H1 (cell line): ENCODE data around the gene CSNK1D. TPM values are rescaled to one million over a fixed set of nuclear protein-coding genes. Genes with fewer than 3 reads are reported as not detected.

Source experiments
- CTCF ChIA-PET: fragments of 300-600 bp; sonication (Branson Sonifier 250); formaldehyde crosslinking; loops from one replicate; lab custom pipeline; 2021; ENCODE audit not compliant: partially characterized antibody; lab: Charles Lee
- POLR2A ChIA-PET: fragments of 300-600 bp; sonication (Branson Sonifier 250); formaldehyde crosslinking; loops from one replicate; lab custom pipeline; 2021; ENCODE audit warnings: inconsistent platforms; ENCODE audit not compliant: partially characterized antibody; lab: Charles Lee
- DNase-seq, 2 experiments: peaks; one replicate each; pipeline versions ENCODE4 v3.0.0 to v3.0.0-alpha.2; 2010 to 2022; ENCODE audit warnings: low spot score in 2 of 2, low read depth in 1 of 2, mixed read lengths in 1 of 2
- FAIRE-seq: peaks from 2 replicates; lab custom pipeline; 2011; peaks lifted over from hg19 to GRCh38; lab: Jason Lieb, UNC
- H2AFZ ChIP-seq: 2 replicates; pipeline ENCODE4 v1.8.1; 2012; ENCODE audit warnings: low read length, inconsistent platforms
- H2AK5ac ChIP-seq: 2 replicates; pipeline ENCODE4 v1.6.1; 2013; ENCODE audit warnings: low read depth, low read length
- H2BK120ac ChIP-seq: replicated peaks from 2 replicates; pipeline ENCODE3; 2013; ENCODE audit warnings: low read depth, low read length, inconsistent platforms
- H2BK12ac ChIP-seq: 2 replicates; pipeline ENCODE4 v1.6.1; 2013; ENCODE audit warnings: low read depth, low read length
- H2BK15ac ChIP-seq: 2 replicates; pipeline ENCODE4 v1.6.1; 2013; ENCODE audit warnings: low read length
- H2BK20ac ChIP-seq: 2 replicates; pipeline ENCODE4 v1.6.1; 2013; ENCODE audit warnings: low read length
- H2BK5ac ChIP-seq: 2 replicates; pipeline ENCODE4 v1.6.1; 2013; ENCODE audit warnings: low read depth, low read length
- H3K14ac ChIP-seq: 2 replicates; pipeline ENCODE4 v1.6.1; 2013; ENCODE audit warnings: inconsistent platforms; ENCODE audit not compliant: insufficient read length
- H3K18ac ChIP-seq: 2 replicates; pipeline ENCODE4 v1.6.1; 2013; ENCODE audit warnings: low read length; ENCODE audit errors: extremely low read depth
- H3K23ac ChIP-seq: 2 replicates; pipeline ENCODE4 v1.6.1; 2013; ENCODE audit warnings: inconsistent platforms; ENCODE audit not compliant: insufficient read length
- H3K23me2 ChIP-seq: 2 replicates; pipeline ENCODE4 v1.6.1; 2013; ENCODE audit warnings: low read depth, low read length
- H3K27ac ChIP-seq: 2 replicates; pipeline ENCODE4 v1.6.1; 2011; ENCODE audit warnings: low read depth, low read length, inconsistent platforms
- H3K27me3 ChIP-seq, 4 experiments: replicated peaks in 1 of 4; 1 replicate in 1 of 4; 2 replicates in 3 of 4; pipeline versions ENCODE4 v1.6.1 to v1.8.1; 2011 to 2013; ENCODE audit warnings: low read length in 3 of 4, mild to moderate bottlenecking in 3 of 4, inconsistent platforms in 2 of 4, mixed read lengths in 2 of 4, moderate library complexity in 1 of 4; ENCODE audit not compliant: control insufficient read depth in 3 of 4, insufficient read depth in 3 of 4; ENCODE audit errors: extremely low read depth in 1 of 4
- H3K36me3 ChIP-seq, 4 experiments: 2 replicates each; pipeline versions ENCODE4 v1.6.1 to v1.8.1; 2011 to 2013; ENCODE audit warnings: mild to moderate bottlenecking in 4 of 4, low read length in 3 of 4, moderate library complexity in 2 of 4, control low read depth in 1 of 4, inconsistent platforms in 1 of 4; ENCODE audit not compliant: insufficient read depth in 4 of 4, control insufficient read depth in 2 of 4
- H3K4ac ChIP-seq: replicated peaks from 2 replicates; pipeline ENCODE3; 2013; ENCODE audit warnings: low read length, low read depth, mixed read lengths, inconsistent platforms; ENCODE audit not compliant: insufficient read length
- H3K4me1 ChIP-seq, 4 experiments: replicated peaks in 1 of 4; 1 replicate in 1 of 4; 2 replicates in 3 of 4; pipeline versions ENCODE4 v1.6.1 to v1.8.1; 2011 to 2013; ENCODE audit warnings: low read length in 3 of 4, inconsistent platforms in 2 of 4, mixed read lengths in 1 of 4; ENCODE audit not compliant: insufficient read depth in 4 of 4, control insufficient read depth in 3 of 4
- H3K4me2 ChIP-seq, 2 experiments: 2 replicates each; pipeline versions ENCODE4 v1.6.1 to v1.8.1; 2011 to 2013; ENCODE audit warnings: low read depth in 2 of 2, low read length in 2 of 2, control low read depth in 1 of 2, inconsistent platforms in 1 of 2, mild to moderate bottlenecking in 1 of 2; ENCODE audit not compliant: insufficient read depth in 1 of 2
- H3K4me3 ChIP-seq, 4 experiments: fragments of 200-600, 300-600 bp in 1 of 4; sonication (generic), shearing (Covaris generic), sonication (Bioruptor Twin) in 1 of 4; 2 replicates each; pipeline versions ENCODE4 v1.5.1 to v1.8.1; 2011 to 2016; ENCODE audit warnings: low read length in 4 of 4, low read depth in 3 of 4, control low read depth in 2 of 4, inconsistent platforms in 2 of 4, mild to moderate bottlenecking in 2 of 4, mixed read lengths in 1 of 4, moderate library complexity in 1 of 4; ENCODE audit not compliant: insufficient read depth in 2 of 4; ENCODE audit errors: extremely low read depth in 1 of 4
- H3K56ac ChIP-seq: replicated peaks from 2 replicates; pipeline ENCODE3; 2013; ENCODE audit warnings: low read depth, mild to moderate bottlenecking, mixed read lengths, low read length, inconsistent platforms; ENCODE audit not compliant: insufficient read length
- H3K79me1 ChIP-seq: 2 replicates; pipeline ENCODE4 v1.6.1; 2013; ENCODE audit warnings: low read depth, low read length, control low read depth
- H3K79me2 ChIP-seq, 2 experiments: 2 replicates each; pipeline versions ENCODE4 v1.6.1 to v1.8.1; 2012 to 2013; ENCODE audit warnings: low read length in 2 of 2, mild to moderate bottlenecking in 2 of 2, inconsistent platforms in 1 of 2; ENCODE audit not compliant: insufficient read depth in 2 of 2, control insufficient read depth in 1 of 2
- H3K9ac ChIP-seq, 4 experiments: replicated peaks in 1 of 4; 1 replicate in 1 of 4; 2 replicates in 3 of 4; pipeline versions ENCODE4 v1.6.1 to v1.8.1; 2011 to 2013; ENCODE audit warnings: low read depth in 3 of 4, low read length in 3 of 4, control low read depth in 2 of 4, mild to moderate bottlenecking in 2 of 4, moderate library complexity in 2 of 4, inconsistent platforms in 1 of 4; ENCODE audit errors: extremely low read depth in 1 of 4
- H3K9me3 ChIP-seq, 2 experiments: 2 replicates each; pipeline versions ENCODE4 v1.6.1 to v1.8.1; 2012 to 2013; ENCODE audit warnings: mild to moderate bottlenecking in 2 of 2, moderate library complexity in 2 of 2, control low read depth in 1 of 2, inconsistent platforms in 1 of 2, low read depth in 1 of 2, low read length in 1 of 2, mixed read lengths in 1 of 2; ENCODE audit not compliant: insufficient read depth in 2 of 2
- H4K20me1 ChIP-seq, 2 experiments: replicated peaks in 1 of 2; 2 replicates each; pipeline versions ENCODE3 to v1.8.1; 2011 to 2013; ENCODE audit warnings: inconsistent platforms in 2 of 2, low read length in 2 of 2, mild to moderate bottlenecking in 1 of 2; ENCODE audit not compliant: insufficient read depth in 2 of 2, control insufficient read depth in 1 of 2
- H4K5ac ChIP-seq: 2 replicates; pipeline ENCODE4 v1.6.1; 2013; ENCODE audit warnings: low read length, low read depth, mixed read lengths, inconsistent platforms; ENCODE audit not compliant: insufficient read length
- H4K8ac ChIP-seq: 2 replicates; pipeline ENCODE4 v1.8.0; 2013; ENCODE audit warnings: mild to moderate bottlenecking, moderate library complexity, low read length, inconsistent platforms; ENCODE audit not compliant: insufficient read depth; ENCODE audit errors: extremely low read depth
- H4K91ac ChIP-seq: replicated peaks from 2 replicates; pipeline ENCODE3; 2013; ENCODE audit warnings: low read length, mixed read lengths, inconsistent platforms; ENCODE audit not compliant: insufficient read length
- CEBPB ChIP-seq: IDR thresholded peaks from 2 replicates; pipeline ENCODE4 v1.6.1; 2012; ENCODE audit warnings: low read depth, low read length
- CHD1 ChIP-seq: IDR thresholded peaks from 2 replicates; pipeline ENCODE4 v1.6.1; 2012; ENCODE audit warnings: low read depth, low read length, improper control_type of control experiment
- CTCF ChIP-seq, 3 experiments: IDR thresholded peaks; 1 replicate in 2 of 3; 2 replicates in 1 of 3; pipeline versions ENCODE4 v1.5.1 to v1.6.1; 2011; ENCODE audit warnings: low read length in 3 of 3, mild to moderate bottlenecking in 3 of 3, inconsistent platforms in 2 of 3, low read depth in 1 of 3, moderate library complexity in 1 of 3; ENCODE audit not compliant: insufficient read depth in 1 of 3; ENCODE audit errors: control extremely low read depth in 1 of 3
- JUN ChIP-seq: IDR thresholded peaks from 2 replicates; pipeline ENCODE4 v1.6.1; 2011; ENCODE audit warnings: low read depth, mild to moderate bottlenecking, improper control_type of control experiment, low read length
- JUND ChIP-seq: IDR thresholded peaks from 2 replicates; pipeline ENCODE4 v1.6.1; 2011; ENCODE audit warnings: mild to moderate bottlenecking, improper control_type of control experiment, low read length
- KDM1A ChIP-seq: fragments of 200-600, 300-600 bp; sonication (generic); IDR thresholded peaks from 2 replicates; pipeline ENCODE4 v1.7.1; 2016; ENCODE audit warnings: mild to moderate bottlenecking, low read length, borderline replicate concordance
- RAD21 ChIP-seq, 2 experiments: IDR thresholded peaks in 1 of 2; conservative IDR thresholded peaks in 1 of 2; 2 replicates each; pipeline ENCODE4 v1.6.1; 2011; ENCODE audit warnings: low read depth in 2 of 2, low read length in 2 of 2, improper control_type of control experiment in 1 of 2, inconsistent platforms in 1 of 2, mild to moderate bottlenecking in 1 of 2, moderate library complexity in 1 of 2
- SIRT6 ChIP-seq: IDR thresholded peaks from one replicate; pipeline ENCODE4 v1.7.1; 2012; ENCODE audit warnings: low read length, inconsistent platforms
- ZNF274 ChIP-seq: IDR thresholded peaks from 2 replicates; pipeline ENCODE4 v1.7.0; 2012; ENCODE audit warnings: low read length, borderline replicate concordance; ENCODE audit errors: extremely low read depth
- WGBS, 2 experiments: shearing (Covaris generic) in 1 of 2; methylation state at CpG; one replicate each; pipeline versions ENCODE4 v1.1.6 to v1.1.7; 2013 to 2015; ENCODE audit warnings: low lambda C conversion rate in 2 of 2, mixed read lengths in 2 of 2, inconsistent platforms in 1 of 2, low coverage in 1 of 2, missing lambda C conversion rate in 1 of 2; ENCODE audit not compliant: insufficient replicate concordance in 2 of 2, insufficient coverage in 1 of 2, insufficient read length in 1 of 2; ENCODE audit errors: extremely low coverage in 1 of 2, missing lambda C conversion rate in 1 of 2; 5-methylcytosine and 5-hydroxymethylcytosine counted together
- polyA plus RNA-seq, 7 experiments: library from polyadenylated mRNA; depleted of rRNA in 3 of 7; stranded (reverse) in 5 of 7; unstranded in 2 of 7; fragments of >200 nt in 5 of 7; fragments of 200-250 nt in 2 of 7; gene quantifications; 1 replicate in 5 of 7; 2 replicates in 1 of 7; 4 replicates in 1 of 7; pipeline versions ENCODE4 v1.2.1 to v1.2.3, GENCODE V29; 2011 to 2013; ENCODE audit warnings: missing spikeins in 2 of 7, mixed read lengths in 2 of 7
- total RNA-seq: library from RNA; stranded (reverse); fragmentation: NEBNext Ultra II Directional; extraction: Animal tissue kit (Norgen Biotek cat#: 25700); gene quantifications from 2 replicates; pipeline ENCODE4 v1.2.1, GENCODE V29; 2021

The CSNK1D gene
- total and polyA plus RNA-seq, 2 of the 8 experiments (the other 6 are each of a cell fraction or from before 2014, with no cell fraction given), result 73.5 to 103 TPM

DNA sequence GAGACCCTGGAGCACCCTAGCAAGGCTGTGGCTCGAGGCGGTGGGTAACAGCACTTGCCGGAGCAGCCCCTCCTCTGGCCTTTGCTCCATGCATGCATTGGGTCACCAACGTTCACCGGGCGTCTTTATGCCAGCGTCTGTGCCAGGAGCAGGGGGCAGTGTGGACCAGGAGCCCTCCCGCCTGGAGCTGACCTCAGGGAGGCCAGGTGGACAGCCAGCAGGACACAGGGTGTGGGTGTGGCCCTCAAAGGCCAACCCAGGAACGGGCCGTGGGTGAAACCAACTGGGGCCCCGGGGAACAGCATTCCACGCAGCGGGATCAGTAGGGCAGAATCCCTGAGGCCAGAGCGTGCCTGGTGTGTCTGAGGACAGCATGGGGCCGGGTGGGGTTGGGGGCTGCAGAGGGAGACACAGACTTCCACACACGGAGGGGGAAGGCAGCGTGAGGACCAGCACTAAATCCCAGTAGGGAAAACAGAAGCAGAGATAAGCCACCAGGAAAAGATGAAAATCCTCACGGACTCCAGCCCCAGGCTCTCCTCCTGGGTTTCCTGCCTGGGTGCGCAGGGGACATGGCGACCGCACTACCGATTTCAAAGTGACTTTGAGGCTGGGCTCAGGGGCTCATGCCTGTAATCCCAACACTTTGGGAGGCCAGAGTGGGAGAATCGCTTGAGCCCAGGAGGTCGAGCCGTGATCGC is 46.8 kb upstream of the CSNK1D start:
- Histone ChIP-seq H4K91ac (no peak overlapping the region), H3K27me3 (no peaks in the 10 kb centered on the region; a peak in 2 of 7 replicates), H3K4me2 (no peak overlapping the region), H4K8ac (no peak overlapping the region; the same call in 1 of the 2 replicates), H3K9me3 (peaks cover 0 to 14% of the 10 kb centered on the region in 2 experiments; a peak in 1 of 4 replicates), H2BK20ac (no peak overlapping the region), H3K4me1 (peaks cover 0 to 5% (median 4%) of the 10 kb centered on the region in 4 experiments; a peak in 6 of 7 replicates), H4K5ac (no peak overlapping the region), H3K4ac (no peak overlapping the region), H3K56ac (no peak overlapping the region), H3K23ac (no peak overlapping the region), H3K79me2 (no peaks in the 10 kb centered on the region), H2AFZ (no peak overlapping the region), H3K14ac (no peak overlapping the region), H2AK5ac (no peak overlapping the region), H2BK120ac (no peak overlapping the region), H3K9ac (no peak overlapping the region), H3K4me3 (no peak overlapping the region), H3K27ac (no peak overlapping the region), H3K18ac (no peak overlapping the region), H3K23me2 (peaks cover 5% of the 10 kb centered on the region; the same call in 1 of the 2 replicates), H2BK15ac (no peak overlapping the region), H2BK5ac (no peak overlapping the region), H3K79me1 (no peaks in the 10 kb centered on the region), H4K20me1 (peaks cover 0 to 12% of the 10 kb centered on the region in 2 experiments), H2BK12ac (no peak overlapping the region), H3K36me3 (no peaks in the 10 kb centered on the region)
- DNase-seq (no peak), FAIRE-seq (no peak)
- ChIA-PET POLR2A (interaction anchor here (1.0 kb wide), 1 partner anchor 13 kb away, joined by 3 read pairs; no protein-coding TSS in a partner anchor), CTCF (interaction anchor here (0.6 to 4.7 kb wide), 9 partner anchors 10 to 75 kb away, joined by 3 to 32 read pairs (median 7); partner anchors contain the start of gene SECTM1)
- WGBS, 2 experiments, result 89% methylated on average over 21 of the region's 26 CpGs; no CpG with 5 or more reads in 1 of the 2 experiments
- TF ChIP-seq CTCF (IDR thresholded peaks at IDR 0.05; ENCODE audit: control extremely low read depth in 1 of 3, insufficient read depth in 1 of 3, low read depth in 1 of 3, low read length in 3 of 3) (no peak), JUND (no peak), KDM1A (no peak), CEBPB (no peak), RAD21 (IDR thresholded peaks at IDR 0.05 in 1 of 2, conservative IDR thresholded peaks at IDR 0.05 in 1 of 2; ENCODE audit: low read depth in 2 of 2, low read length in 2 of 2) (no peak), SIRT6 (no peak), JUN (no peak), CHD1 (no peak), ZNF274 (no peak)
